HepG2 (cell line): ENCODE results near the gene IFT172. TPM values are rescaled to one million over a fixed set of nuclear protein-coding genes. Genes with fewer than 3 reads are reported as not detected.

Experiments
- ATAC-seq: fragments of 200-7000 bp; cut with Tn5 transposase; 3 replicates; pipeline ENCODE4 v1.9.1; 2020; ENCODE audit warnings: mild to moderate bottlenecking, moderate library complexity
- BruUV-seq: library from RNA; stranded (reverse); fragments of 400-500 nt; replicated peaks from 2 replicates; lab custom pipeline; 2021; lab: Mats Ljungman, UMichigan
- CTCF ChIA-PET: fragments of 300-600 bp; formaldehyde crosslinking; extraction: SDS; loops from one replicate; lab custom pipeline; 2021; ENCODE audit warnings: low total read pairs, inconsistent platforms, low intra/inter-chr PET ratio; lab: Yijun Ruan, JAX
- POLR2A ChIA-PET: fragments of 350-600 bp; sonication (Branson Sonifier 250); formaldehyde crosslinking; loops from one replicate; lab custom pipeline; 2020; ENCODE audit warnings: antibody characterized with exemption, inconsistent platforms; lab: Yijun Ruan, JAX
- DNase-seq: peaks from one replicate; pipeline ENCODE4 v3.0.0-alpha.2; 2015; ENCODE audit warnings: low spot score
- FAIRE-seq: peaks from 3 replicates; lab custom pipeline; 2011; peaks lifted over from hg19 to GRCh38; lab: Jason Lieb, UNC
- H2AFZ ChIP-seq: one replicate; pipeline ENCODE4 v1.6.1; 2011; ENCODE audit warnings: low read length, inconsistent platforms
- H3K27ac ChIP-seq: fragments of 300-600 bp; 3 replicates; pipeline ENCODE4 v1.8.0; 2011; ENCODE audit warnings: mixed run types, mild to moderate bottlenecking, mixed read lengths, low read length, inconsistent platforms; ENCODE audit not compliant: insufficient read depth; ENCODE audit errors: extremely low read length
- H3K27me3 ChIP-seq, 2 experiments: fragments of 200-600 bp in 1 of 2; 2 replicates in 1 of 2; 3 replicates in 1 of 2; pipeline versions ENCODE4 v1.6.0 to v1.8.0; 2011; ENCODE audit warnings: low read length in 2 of 2, mild to moderate bottlenecking in 2 of 2, moderate library complexity in 2 of 2, inconsistent platforms in 1 of 2; ENCODE audit not compliant: insufficient read depth in 2 of 2, control insufficient read depth in 1 of 2
- H3K36me3 ChIP-seq, 2 experiments: fragments of 200-600 bp in 1 of 2; replicated peaks in 1 of 2; 2 replicates in 1 of 2; 3 replicates in 1 of 2; pipeline versions ENCODE4 v1.5.1 to v1.8.0; 2011; ENCODE audit warnings: low read length in 2 of 2, inconsistent platforms in 1 of 2; ENCODE audit not compliant: insufficient read depth in 2 of 2, control insufficient read depth in 1 of 2
- H3K4me1 ChIP-seq: 2 replicates; pipeline ENCODE4 v1.5.1; 2012; ENCODE audit warnings: low read length, inconsistent platforms; ENCODE audit not compliant: insufficient read depth
- H3K4me2 ChIP-seq: 2 replicates; pipeline ENCODE4 v1.6.0; 2011; ENCODE audit warnings: low read depth, low read length, inconsistent platforms
- H3K4me3 ChIP-seq, 3 experiments: fragments of 200-600 bp in 1 of 3; sonication (generic), shearing (Covaris generic) in 1 of 3; replicated peaks in 1 of 3; 2 replicates each; pipeline ENCODE4 v1.5.1; 2011 to 2016; ENCODE audit warnings: low read length in 3 of 3, inconsistent platforms in 2 of 3, low read depth in 2 of 3, mild to moderate bottlenecking in 2 of 3, control low read depth in 1 of 3, mixed read lengths in 1 of 3; ENCODE audit not compliant: insufficient read depth in 1 of 3
- H3K79me2 ChIP-seq: one replicate; pipeline ENCODE4 v1.6.1; 2011; ENCODE audit warnings: low read length, inconsistent platforms; ENCODE audit not compliant: insufficient read depth
- H3K9ac ChIP-seq: 2 replicates; pipeline ENCODE4 v1.6.0; 2011; ENCODE audit warnings: mild to moderate bottlenecking, low read depth, low read length, inconsistent platforms; ENCODE audit not compliant: insufficient read depth
- H3K9me3 ChIP-seq: 2 replicates; pipeline ENCODE4 v1.5.1; 2012; ENCODE audit warnings: mild to moderate bottlenecking, low read length
- H4K20me1 ChIP-seq: 2 replicates; pipeline ENCODE4 v1.6.0; 2011; ENCODE audit warnings: inconsistent platforms, mild to moderate bottlenecking, low read length, moderate library complexity; ENCODE audit not compliant: insufficient read depth
- ATF3 ChIP-seq: sonication (generic); formaldehyde crosslinking; IDR thresholded peaks from 2 replicates; pipeline ENCODE4 v1.4.0; 2020; ENCODE audit warnings: missing genetic modification reagents
- CENPT ChIP-seq: sonication (generic); formaldehyde crosslinking; IDR thresholded peaks from 2 replicates; pipeline ENCODE4 v1.8.0; 2022; ENCODE audit warnings: low read depth, mild to moderate bottlenecking, moderate library complexity, missing genetic modification reagents
- CREB3 ChIP-seq: sonication (generic); formaldehyde crosslinking; IDR thresholded peaks from 2 replicates; pipeline ENCODE4 v1.5.0; 2020; ENCODE audit warnings: missing genetic modification reagents
- DBP ChIP-seq: sonication (generic); formaldehyde crosslinking; IDR thresholded peaks from 2 replicates; pipeline ENCODE4 v1.4.0; 2020; ENCODE audit warnings: missing genetic modification reagents; ENCODE audit errors: not compliant biosample characterization
- DMAP1 ChIP-seq: IDR thresholded peaks from 2 replicates; pipeline ENCODE4 v1.6.1; 2016
- FOXA3 ChIP-seq: IDR thresholded peaks from 2 replicates; pipeline ENCODE4 v1.6.1; 2016; ENCODE audit warnings: missing genetic modification reagents, missing compliant biosample characterization
- RBM39 ChIP-seq: fragments of 200-400 bp; formaldehyde crosslinking; IDR thresholded peaks from one replicate; pipeline ENCODE4 v1.6.1; 2018; ENCODE audit warnings: antibody characterized with exemption, mild to moderate bottlenecking, low read depth, low read length; ENCODE audit not compliant: poor library complexity, severe bottlenecking
- REL ChIP-seq: sonication (generic); formaldehyde crosslinking; conservative IDR thresholded peaks from 2 replicates; pipeline ENCODE4 v1.8.0; 2022; ENCODE audit warnings: mild to moderate bottlenecking, missing genetic modification reagents, moderate library complexity
- TBP ChIP-seq: sonication (generic); formaldehyde crosslinking; IDR thresholded peaks from 2 replicates; pipeline ENCODE4 v1.5.0; 2020; ENCODE audit warnings: missing genetic modification reagents
- TFE3 ChIP-seq: IDR thresholded peaks from 2 replicates; pipeline ENCODE4 v1.6.1; 2016
- ZBTB20 ChIP-seq: sonication (generic); formaldehyde crosslinking; IDR thresholded peaks from 2 replicates; pipeline ENCODE4 v1.8.1; 2023; ENCODE audit warnings: missing genetic modification reagents, low read depth, mild to moderate bottlenecking, borderline replicate concordance
- ZFP41 ChIP-seq: sonication (generic); formaldehyde crosslinking; IDR thresholded peaks from 2 replicates; pipeline ENCODE4 v1.4.0; 2020; ENCODE audit warnings: mild to moderate bottlenecking, missing genetic modification reagents, borderline replicate concordance
- ZNF138 ChIP-seq: sonication (generic); formaldehyde crosslinking; IDR thresholded peaks from 2 replicates; pipeline ENCODE4 v1.5.0; 2020; ENCODE audit warnings: mild to moderate bottlenecking, low read depth, missing genetic modification reagents
- ZNF160 ChIP-seq: sonication (generic); formaldehyde crosslinking; IDR thresholded peaks from 2 replicates; pipeline ENCODE4 v1.8.0; 2022; ENCODE audit warnings: mild to moderate bottlenecking, inconsistent platforms, missing genetic modification reagents
- ZNF260 ChIP-seq: sonication (generic); formaldehyde crosslinking; IDR thresholded peaks from 2 replicates; pipeline ENCODE4 v1.4.0; 2020; ENCODE audit warnings: missing genetic modification reagents, low read depth, mild to moderate bottlenecking, borderline replicate concordance
- ZNF530 ChIP-seq: sonication (generic); formaldehyde crosslinking; IDR thresholded peaks from 2 replicates; pipeline ENCODE4 v1.5.0; 2020; ENCODE audit warnings: low read depth, mild to moderate bottlenecking, missing genetic modification reagents
- ZNF550 ChIP-seq: sonication (generic); formaldehyde crosslinking; IDR thresholded peaks from 2 replicates; pipeline ENCODE4 v1.4.0; 2020; ENCODE audit warnings: mild to moderate bottlenecking, missing genetic modification reagents, borderline replicate concordance
- ZNF556 ChIP-seq: sonication (generic); formaldehyde crosslinking; IDR thresholded peaks from 2 replicates; pipeline ENCODE4 v1.4.0; 2020; ENCODE audit warnings: mild to moderate bottlenecking, missing genetic modification reagents, borderline replicate concordance
- WGBS: methylation state at CpG from one replicate; pipeline ENCODE4 v1.1.6; 2017; ENCODE audit warnings: low lambda C conversion rate; 5-methylcytosine and 5-hydroxymethylcytosine counted together
- in situ Hi-C: cut with HindIII; loops from 2 replicates; pipeline ENCODE4 v1.10.0; 2017; ENCODE audit warnings: low pct_unique_long_range_greater_than_20kb; ENCODE audit not compliant: extremely low pct_ligation_motif_present
- intact Hi-C: fragments of 100-400 bp; cut with micrococcal nuclease; formaldehyde crosslinking; loops from one replicate; pipeline ENCODE4 v1.10.0; 2022; ENCODE audit not compliant: unreplicated experiment
- polyA plus RNA-seq, 8 experiments: library from polyadenylated mRNA; depleted of rRNA in 3 of 8; stranded (reverse) in 7 of 8; unstranded in 1 of 8; fragments of >200 nt; fragmentation: Illumina TruSeq in 4 of 8; extraction: Trizol in 4 of 8; gene quantifications; 2 replicates each; pipeline versions ENCODE4 v1.2.1 to v1.2.3, GENCODE V29; 2011 to 2016; ENCODE audit warnings: low read depth in 4 of 8, missing spikeins in 1 of 8, mixed read lengths in 1 of 8; ENCODE audit not compliant: insufficient read depth in 1 of 8
- total RNA-seq, 5 experiments: library from RNA; depleted of rRNA; stranded (reverse); fragments of >200 nt; fragmentation: Illumina TruSeq; extraction: Trizol; gene quantifications; 2 replicates each; pipeline ENCODE4 v1.2.3, GENCODE V29; 2016; ENCODE audit warnings: low read depth in 1 of 5

Gene IFT172
- total and polyA plus RNA-seq, 2 of the 13 experiments (the other 11 are each of a cell fraction or from before 2014, with no cell fraction given) = 21.6 to 35.7 TPM

GRCh38 chr2:27531983-27532382, 42.4 kb upstream of the IFT172 start (continued):
- TF ChIP-seq CREB3 (CRISPR knock-in tag) = no peak

GRCh38 chr2:27527182-27527581, 37.6 kb upstream of the IFT172 start:
- in situ Hi-C loops = no loop called here
- no peak overlapping the region for H3K27ac ChIP-seq
- H3K4me3 ChIP-seq = no peak overlapping the region

More at GRCh38 chr2:27527182-27527581, 37.6 kb upstream of the IFT172 start:
- ATAC-seq (no peak), FAIRE-seq (no peak), DNase-seq (no peak)
- no TSS peak for BruUV-seq
- POLR2A ChIA-PET = no interaction called here
- Histone ChIP-seq H3K9me3 (no peaks in the 10 kb centered on the region), H3K4me2 (no peak overlapping the region), H2AFZ (no peak overlapping the region), H3K36me3 (no peaks in the 10 kb centered on the region), H3K27me3 (no peaks in the 10 kb centered on the region), H4K20me1 (no peaks in the 10 kb centered on the region), H3K9ac (no peak overlapping the region), H3K4me1 (no peaks in the 10 kb centered on the region), H3K79me2 (no peaks in the 10 kb centered on the region)
- intact Hi-C loops = no loop called here
- 71% methylated on average over 3 of the region's 3 CpGs for WGBS
- TF ChIP-seq DMAP1 (CRISPR knock-in tag) = no peak
- TF ChIP-seq ZNF160 = no peak
- no peak for TF ChIP-seq ZNF138
- TF ChIP-seq DBP (CRISPR knock-in tag) = no peak
- TF ChIP-seq TFE3 (CRISPR knock-in tag) = no peak
- no peak for TF ChIP-seq ZNF556 (CRISPR knock-in tag)
- no peak for TF ChIP-seq CENPT (CRISPR knock-in tag)
- no peak for TF ChIP-seq FOXA3 (CRISPR knock-in tag)
- no peak for TF ChIP-seq ZNF550 (CRISPR knock-in tag)
- TF ChIP-seq ZNF260 (CRISPR knock-in tag) = no peak
- no peak for TF ChIP-seq REL
- no peak for TF ChIP-seq ZNF530 (CRISPR knock-in tag)
- TF ChIP-seq ZFP41 (CRISPR knock-in tag) = no peak
- TF ChIP-seq TBP (CRISPR knock-in tag) = no peak
- TF ChIP-seq ZBTB20 = no peak
- no peak for TF ChIP-seq ATF3 (CRISPR knock-in tag)
- TF ChIP-seq RBM39 = no peak
- CTCF ChIA-PET = no interaction called here
